Posterior cingulate gyrus (tissue), 11 donors: ENCODE results near the gene ST3GAL3.
"Not testable (repeated sequence)": the region's sequence is repeated elsewhere in the genome, so short reads cannot be mapped to it uniquely, and the experiment has no call there.

Experiments
- DNase-seq, 10 donors: peaks; one replicate each; pipeline versions ENCODE4 v3.0.0 to v3.0.0-alpha.2; 2020 to 2021; ENCODE audit warnings: mixed read lengths in 3 of 10
- intact Hi-C: fragments of 100-400 bp; cut with DNase I; formaldehyde crosslinking; loops from one replicate; pipeline ENCODE4 v1.15.1; 2023

The ST3GAL3 gene

GRCh38 chr1:43809097-43809673, 101.8 kb downstream of the ST3GAL3 start:
- intact Hi-C loops = no loop called here

GRCh38 chr1:43812579-43812978, 105.2 kb downstream of the ST3GAL3 start:
- intact Hi-C loops = no loop called here
- no peak for DNase-seq

More at GRCh38 chr1:43809097-43809673, 101.8 kb downstream of the ST3GAL3 start:
- no peak for DNase-seq

DNA sequence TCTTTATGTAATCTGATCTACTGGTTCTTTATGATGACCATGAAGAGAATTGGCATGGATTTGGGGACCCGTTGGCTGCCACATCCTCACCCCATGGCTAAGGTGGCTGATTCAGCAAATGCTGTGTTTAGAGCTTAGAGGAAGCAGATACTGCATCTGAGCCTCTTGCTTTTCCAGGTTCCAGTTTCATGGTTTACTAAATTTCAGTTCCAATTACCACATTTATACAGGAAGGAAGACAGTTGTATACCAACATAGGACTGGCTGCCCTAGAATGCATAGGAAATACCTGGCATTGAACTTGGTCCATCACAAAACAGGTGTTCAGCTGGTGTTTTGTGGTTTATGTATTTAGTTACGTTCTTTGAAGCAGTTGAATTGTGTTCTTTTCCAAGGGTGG, 107.1 kb downstream of the ST3GAL3 start:
- no peak for DNase-seq
- intact Hi-C loops = no loop called here

DNA sequence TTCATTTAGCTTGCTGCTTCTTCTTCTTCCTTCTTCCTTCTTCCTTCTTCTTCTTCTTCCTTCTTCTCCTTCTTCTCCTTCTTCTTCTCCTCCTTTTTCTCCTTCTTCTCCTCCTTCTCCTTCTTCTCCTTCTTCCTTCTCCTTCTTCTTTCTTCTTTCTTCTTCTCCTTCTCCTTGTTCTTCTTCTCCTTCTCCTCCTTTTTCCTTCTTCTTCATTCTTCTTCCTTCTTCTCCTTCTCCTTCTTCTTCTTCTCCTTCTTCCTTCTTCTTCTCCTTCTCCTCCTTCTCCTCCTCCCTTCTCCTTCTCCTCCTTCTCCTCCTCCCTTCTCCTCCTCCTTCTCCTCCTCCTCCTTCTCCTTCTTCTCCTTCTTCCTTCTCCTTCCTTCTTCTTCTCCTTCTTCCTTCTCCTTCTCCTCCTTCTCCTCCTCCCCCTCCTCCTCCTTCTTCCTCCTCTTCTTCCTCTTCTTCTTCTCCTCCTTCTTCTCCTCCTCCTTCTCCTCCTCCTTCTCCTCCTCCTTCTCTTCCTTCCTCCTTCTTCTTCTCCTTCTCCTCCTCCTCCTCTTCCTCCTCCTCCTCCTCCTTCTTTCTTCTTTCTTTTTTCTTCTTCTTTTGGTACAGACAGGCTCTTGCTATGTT, 110.1 kb downstream of the ST3GAL3 start:
- DNase-seq = no peak
- intact Hi-C loops = no loop called here

DNA sequence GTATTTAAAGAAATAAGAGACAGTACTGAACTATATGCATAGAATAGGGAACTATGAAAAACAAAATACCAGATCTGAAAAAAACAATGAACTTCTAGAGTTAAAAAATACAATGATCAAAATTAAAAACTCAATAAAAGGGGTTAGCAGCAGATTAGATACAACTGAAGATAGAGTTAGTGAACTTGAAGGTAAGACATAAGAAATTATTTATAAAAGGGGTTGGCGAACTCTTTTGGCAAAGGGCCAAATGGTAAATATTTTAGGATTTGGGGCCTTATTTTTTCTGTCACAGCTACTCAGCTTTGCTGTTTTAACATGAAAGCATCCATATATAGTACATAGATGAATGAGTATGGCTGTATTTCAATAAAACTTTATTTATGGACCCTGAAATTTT, 111.4 kb downstream of the ST3GAL3 start:
- DNase-seq = no peak

GRCh38 chr1:43819357-43819756, 112.0 kb downstream of the ST3GAL3 start:
- intact Hi-C loops = no loop called here
- no peak for DNase-seq

More for the DNA sequence above, 111.4 kb downstream of the ST3GAL3 start:
- intact Hi-C loops = no loop called here

DNA sequence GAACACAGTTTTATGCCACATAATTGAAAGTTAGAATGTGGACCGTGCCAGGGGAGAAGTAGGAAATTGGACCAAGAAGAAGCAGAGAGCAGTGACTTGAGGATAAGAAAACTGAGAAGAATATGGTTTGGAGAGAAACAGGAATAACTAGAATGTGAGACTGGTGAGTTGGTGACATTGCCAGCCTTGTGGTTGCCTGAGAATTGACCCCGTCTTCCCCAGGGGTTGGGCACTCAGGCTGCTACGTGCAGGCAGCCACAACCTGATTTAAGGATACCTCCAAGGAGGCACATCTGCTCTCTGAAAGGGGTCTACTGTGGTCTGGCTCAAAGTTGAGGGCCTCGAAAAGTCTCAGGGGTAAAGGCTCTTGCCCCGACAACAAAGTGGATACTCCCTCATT, 114.1 kb downstream of the ST3GAL3 start:
- intact Hi-C loops = no loop called here
- no peak for DNase-seq

- peak in 1 of 10 donors; percentile 69 for DNase-seq
- intact Hi-C loops = no loop called here
Observed at GRCh38 chr1:43822040-43822690, 114.8 kb downstream of the ST3GAL3 start.

DNA sequence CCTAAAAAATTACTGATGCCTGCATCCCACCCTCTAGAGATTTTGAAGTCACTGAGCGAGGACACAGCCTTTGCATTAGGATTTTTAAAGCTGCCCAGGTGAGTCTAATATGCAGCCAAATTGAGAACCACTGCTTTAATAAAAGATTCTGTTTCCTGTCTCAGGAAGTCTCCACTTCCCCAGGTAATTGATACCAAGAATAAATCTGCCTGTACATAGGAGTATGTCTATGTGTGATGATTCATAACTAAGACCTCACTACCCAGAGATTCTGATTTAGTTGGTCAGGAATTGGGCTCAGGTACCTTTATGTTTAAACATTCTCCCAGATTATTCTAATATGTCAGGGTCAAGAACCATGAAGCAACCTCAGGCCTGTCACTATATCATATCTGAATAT, 117.5 kb downstream of the ST3GAL3 start:
- DNase-seq = no peak
- intact Hi-C loops = no loop called here

- intact Hi-C loops = no loop called here
- DNase-seq = no peak
Observed at GRCh38 chr1:43828574-43828973, 121.2 kb downstream of the ST3GAL3 start.

- no peak for DNase-seq
- intact Hi-C loops = no loop called here
Observed at GRCh38 chr1:43830802-43831201, 123.5 kb downstream of the ST3GAL3 start.

DNA sequence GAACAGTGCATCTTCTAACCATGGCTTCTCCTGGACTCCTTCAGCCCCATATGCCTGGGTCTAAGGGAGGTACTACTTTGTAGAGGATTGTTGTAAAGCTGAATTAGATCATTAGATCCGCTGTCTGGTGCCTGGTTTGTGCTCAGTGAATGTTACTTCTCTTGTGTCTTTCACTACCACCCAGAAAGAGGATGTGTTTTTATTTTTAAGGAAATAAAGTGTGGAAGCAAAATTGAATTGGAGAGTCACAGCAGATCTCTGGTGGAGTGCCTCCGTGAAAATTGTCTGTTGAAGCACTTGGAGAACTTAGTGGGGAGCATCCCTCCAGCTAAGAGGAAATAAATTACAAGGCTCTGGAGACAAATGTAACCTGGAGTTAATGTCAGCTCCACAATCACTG, 124.5 kb downstream of the ST3GAL3 start:
- no peak for DNase-seq
- intact Hi-C loops = no loop called here

DNA sequence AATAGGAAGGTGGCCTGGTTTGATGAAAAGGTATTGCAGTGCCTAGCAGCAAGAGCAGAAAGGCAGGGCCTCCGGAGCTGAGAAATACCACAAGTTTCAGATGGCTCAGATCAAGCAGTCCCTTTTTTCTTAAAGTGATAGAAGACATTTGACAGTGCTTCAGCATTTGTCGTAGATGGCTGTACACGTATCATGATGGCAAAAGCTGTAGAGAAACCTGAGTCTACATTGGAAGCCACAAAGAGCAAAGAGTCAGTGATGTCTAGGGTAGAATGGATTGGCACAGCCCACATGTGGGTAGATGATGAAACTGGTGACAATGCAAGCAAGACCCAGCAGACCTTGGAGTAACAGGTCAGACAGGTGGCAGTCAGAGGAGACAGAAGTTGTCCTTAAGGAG, 124.9 kb downstream of the ST3GAL3 start:
- DNase-seq = no peak
- intact Hi-C loops = no loop called here

DNA sequence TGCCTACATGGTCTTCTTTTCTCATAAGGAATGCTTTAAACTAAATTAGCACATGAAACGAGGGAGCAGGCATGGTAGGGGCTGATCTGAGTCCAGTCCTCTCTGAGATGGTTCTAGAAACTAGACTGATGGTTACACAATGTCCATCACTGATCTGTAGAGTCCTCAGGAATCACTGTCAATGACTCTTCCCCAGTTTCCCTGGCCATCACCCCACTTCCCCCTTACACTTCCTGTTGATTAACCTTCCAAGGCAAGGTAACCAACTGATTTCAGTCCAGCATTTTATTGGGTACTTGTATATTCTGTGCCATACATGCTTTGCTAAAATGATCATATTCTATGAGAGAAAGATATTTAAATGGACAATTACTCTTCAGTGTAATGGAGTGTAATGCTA, 125.7 kb downstream of the ST3GAL3 start:
- DNase-seq = no peak
- intact Hi-C loops = no loop called here

GRCh38 chr1:43833902-43834279, 126.6 kb downstream of the ST3GAL3 start:
- DNase-seq, intact Hi-C loops: not testable (repeated sequence)

GRCh38 chr1:43834280-43835081, 127.1 kb downstream of the ST3GAL3 start:
- DNase-seq = no peak
- intact Hi-C loops = no loop called here

GRCh38 chr1:43835082-43836021, 128.0 kb downstream of the ST3GAL3 start:
- intact Hi-C loops = no loop called here
- no peak for DNase-seq

DNA sequence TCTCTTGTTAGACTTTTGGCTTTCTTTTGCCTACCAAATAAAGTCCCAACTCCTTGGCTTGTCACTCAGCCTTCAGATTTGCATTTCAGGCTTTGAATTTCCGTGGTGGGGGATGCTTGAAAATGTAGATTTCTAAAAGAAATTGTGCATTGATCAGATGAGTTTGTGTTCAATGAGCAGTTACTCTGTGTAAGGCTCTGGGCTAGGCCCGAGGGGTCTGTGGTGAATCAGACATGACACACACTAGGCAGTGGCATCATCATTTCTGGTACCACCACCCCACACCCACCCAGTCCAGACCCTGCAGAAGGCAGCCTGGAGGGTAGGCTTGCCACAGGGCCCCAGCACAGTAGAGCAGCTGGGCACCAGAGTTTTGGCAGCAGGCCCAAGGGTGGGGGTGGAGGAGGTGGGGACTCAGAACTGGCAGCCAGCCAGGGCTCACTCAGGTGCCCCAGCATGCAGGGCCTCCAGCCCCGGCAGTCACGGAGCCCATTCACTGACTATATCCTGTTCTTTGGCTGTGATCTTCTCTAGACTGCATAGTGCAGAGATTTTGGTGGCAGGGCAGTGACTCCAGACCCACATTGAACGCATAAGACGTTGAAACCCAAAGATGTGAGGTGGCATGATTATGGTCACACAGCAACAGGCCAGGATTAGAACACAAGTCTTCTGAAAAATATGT, 129.1 kb downstream of the ST3GAL3 start:
- intact Hi-C loops = no loop called here
- peak in 3 of 10 donors; percentile 23 to 78 (median 70) for DNase-seq

DNA sequence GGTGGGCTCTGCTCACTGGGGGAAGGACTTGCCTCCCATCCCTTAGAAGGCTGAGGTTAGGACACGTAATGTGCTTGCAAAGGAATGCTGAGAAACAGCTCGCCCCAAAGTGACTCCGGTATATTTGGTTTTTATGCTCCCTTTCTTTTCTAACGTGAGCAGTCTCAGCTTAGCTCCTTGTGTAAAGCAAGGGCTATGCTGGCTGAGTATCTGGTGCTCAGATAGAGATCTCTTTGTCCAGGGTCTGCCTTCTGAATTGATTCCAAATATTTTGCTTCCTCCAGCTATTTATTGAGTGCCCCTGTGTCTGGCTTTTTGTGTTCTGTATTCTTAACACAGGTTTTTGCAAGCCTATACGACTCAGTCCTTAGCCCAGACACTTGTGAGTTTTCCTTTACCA, 131.7 kb downstream of the ST3GAL3 start:
- intact Hi-C loops = no loop called here
- no peak for DNase-seq
